BJ (cell line): ENCODE measurements around the gene SLC23A3. TPM values are rescaled to one million over a fixed set of nuclear protein-coding genes. Genes with fewer than 3 reads are reported as not detected.

Source experiments
- CTCF ChIA-PET: fragments of 350-600 bp; formaldehyde crosslinking; extraction: SDS; loops from one replicate; lab custom pipeline; 2021; ENCODE audit warnings: antibody characterized with exemption, inconsistent platforms; lab: Yijun Ruan, JAX
- POLR2A ChIA-PET: fragments of 300-600 bp; sonication (Branson Sonifier 250); formaldehyde crosslinking; extraction: SDS; loops from one replicate; lab custom pipeline; 2021; ENCODE audit warnings: antibody characterized with exemption; lab: Charles Lee
- DNase-seq: peaks from one replicate; pipeline ENCODE4 v3.0.0-alpha.2; 2011; ENCODE audit warnings: low read depth
- H3K27me3 ChIP-seq: 2 replicates; pipeline ENCODE4 v1.6.0; 2011; ENCODE audit warnings: low read length; ENCODE audit not compliant: control insufficient read depth, insufficient read depth
- H3K36me3 ChIP-seq: 2 replicates; pipeline ENCODE4 v1.5.1; 2011; ENCODE audit warnings: low read length; ENCODE audit not compliant: control insufficient read depth, insufficient read depth
- H3K4me3 ChIP-seq: 2 replicates; pipeline ENCODE4 v1.5.1; 2011; ENCODE audit warnings: low read depth, mild to moderate bottlenecking, control low read depth, low read length
- polyA plus RNA-seq: library from polyadenylated mRNA; depleted of rRNA; stranded (reverse); fragments of >200 nt; gene quantifications from 2 replicates; pipeline ENCODE4 v1.2.3, GENCODE V29; 2011; rRNA removed
- TF ChIP-seq, protein P1 (sequence below): IDR thresholded peaks from 2 replicates; pipeline ENCODE4 v1.5.1; 2011; ENCODE audit warnings: low read depth, mild to moderate bottlenecking, control low read depth, inconsistent platforms, low read length, moderate library complexity; ENCODE audit not compliant: insufficient read depth

The SLC23A3 gene
- polyA plus RNA-seq, 1 experiment, result 1.3 TPM

DNA sequence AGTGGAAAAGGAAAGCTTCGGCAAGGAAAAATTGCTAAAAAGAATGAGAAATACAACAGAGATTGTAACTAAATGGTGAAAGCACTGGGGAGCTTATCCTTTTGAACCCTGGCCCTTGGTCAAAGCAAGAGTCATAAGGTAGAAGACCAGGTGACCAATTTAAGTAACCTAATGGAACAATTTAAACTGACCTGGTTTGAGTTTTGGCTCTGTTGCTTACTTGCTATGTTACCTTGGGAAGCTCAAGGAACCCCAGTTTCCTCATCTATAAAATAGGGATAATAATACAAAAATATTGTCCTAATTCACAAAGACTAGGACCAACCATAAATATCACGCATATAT lies 57.8 kb downstream of the SLC23A3 start:
- TF ChIP-seq, protein P1, sequence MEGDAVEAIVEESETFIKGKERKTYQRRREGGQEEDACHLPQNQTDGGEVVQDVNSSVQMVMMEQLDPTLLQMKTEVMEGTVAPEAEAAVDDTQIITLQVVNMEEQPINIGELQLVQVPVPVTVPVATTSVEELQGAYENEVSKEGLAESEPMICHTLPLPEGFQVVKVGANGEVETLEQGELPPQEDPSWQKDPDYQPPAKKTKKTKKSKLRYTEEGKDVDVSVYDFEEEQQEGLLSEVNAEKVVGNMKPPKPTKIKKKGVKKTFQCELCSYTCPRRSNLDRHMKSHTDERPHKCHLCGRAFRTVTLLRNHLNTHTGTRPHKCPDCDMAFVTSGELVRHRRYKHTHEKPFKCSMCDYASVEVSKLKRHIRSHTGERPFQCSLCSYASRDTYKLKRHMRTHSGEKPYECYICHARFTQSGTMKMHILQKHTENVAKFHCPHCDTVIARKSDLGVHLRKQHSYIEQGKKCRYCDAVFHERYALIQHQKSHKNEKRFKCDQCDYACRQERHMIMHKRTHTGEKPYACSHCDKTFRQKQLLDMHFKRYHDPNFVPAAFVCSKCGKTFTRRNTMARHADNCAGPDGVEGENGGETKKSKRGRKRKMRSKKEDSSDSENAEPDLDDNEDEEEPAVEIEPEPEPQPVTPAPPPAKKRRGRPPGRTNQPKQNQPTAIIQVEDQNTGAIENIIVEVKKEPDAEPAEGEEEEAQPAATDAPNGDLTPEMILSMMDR, result no peak
- H3K4me3 ChIP-seq, result no peak overlapping the region
- no peak for DNase-seq
- CTCF ChIA-PET, result interaction anchor here (0.9 to 9.1 kb wide), 8 partner anchors 8 to 132 kb away, joined by 3 to 52 read pairs (median 3); no protein-coding TSS in a partner anchor
- H3K27me3 ChIP-seq, result no peaks in the 10 kb centered on the region
- H3K36me3 ChIP-seq, result no peaks in the 10 kb centered on the region
- POLR2A ChIA-PET, result no interaction called here

Other genes with a start within 250 kb of the SLC23A3 start
- 0.02 TPM in 1 of 2 replicates, not detected in the other for gene CDK5R2, start 210.4 kb downstream of the SLC23A3 start, polyA plus RNA-seq
- gene FEV, start 184.8 kb downstream of the SLC23A3 start, polyA plus RNA-seq, result not detected in 2 replicates
- 0.26 TPM in 1 of 2 replicates, not detected in the other for gene CRYBA2, start 176.6 kb downstream of the SLC23A3 start, polyA plus RNA-seq
- gene CFAP65, start 128.5 kb downstream of the SLC23A3 start, polyA plus RNA-seq, result not detected in 2 replicates
- 0.05 TPM in 2 replicates for gene IHH, start 109.1 kb downstream of the SLC23A3 start, polyA plus RNA-seq
- 23.9 and 24.1 TPM in 2 replicates for gene NHEJ1, start 9.2 kb downstream of the SLC23A3 start, polyA plus RNA-seq
- 43.5 and 66.9 TPM in 2 replicates for gene CNPPD1, start 6.9 kb upstream of the SLC23A3 start, polyA plus RNA-seq
- gene RETREG2, start 8.2 kb upstream of the SLC23A3 start, polyA plus RNA-seq, result 95.9 and 131 TPM in 2 replicates
- gene ZFAND2B, start 36.8 kb upstream of the SLC23A3 start, polyA plus RNA-seq, result 45.6 and 62.9 TPM in 2 replicates
- gene ABCB6, start 48.9 kb upstream of the SLC23A3 start, polyA plus RNA-seq, result 20.3 and 33.4 TPM in 2 replicates
- 105 and 132 TPM in 2 replicates for gene ATG9A, start 59.6 kb upstream of the SLC23A3 start, polyA plus RNA-seq
- 30.0 and 37.7 TPM in 2 replicates for gene ANKZF1, start 59.8 kb upstream of the SLC23A3 start, polyA plus RNA-seq
- gene GLB1L, start 75.4 kb upstream of the SLC23A3 start, polyA plus RNA-seq, result 9.4 and 9.5 TPM in 2 replicates
- gene STK16, start 75.5 kb upstream of the SLC23A3 start, polyA plus RNA-seq, result 41.6 and 64.2 TPM in 2 replicates
- not detected in 2 replicates for gene TUBA4B, start 83.2 kb upstream of the SLC23A3 start, polyA plus RNA-seq
- 16.8 and 23.0 TPM in 2 replicates for gene TUBA4A, start 83.9 kb upstream of the SLC23A3 start, polyA plus RNA-seq
- 45.0 and 57.3 TPM in 2 replicates for gene DNAJB2, start 109.3 kb upstream of the SLC23A3 start, polyA plus RNA-seq
- gene PTPRN, start 139.4 kb upstream of the SLC23A3 start, polyA plus RNA-seq, result 3.2 and 7.0 TPM in 2 replicates
- not detected in 2 replicates for gene RESP18, start 162.7 kb upstream of the SLC23A3 start, polyA plus RNA-seq
- gene DNPEP, start 217.9 kb upstream of the SLC23A3 start, polyA plus RNA-seq, result 69.2 and 134 TPM in 2 replicates
- gene DES, start 248.3 kb upstream of the SLC23A3 start, polyA plus RNA-seq, result 5.4 and 7.0 TPM in 2 replicates